Right lobe of liver (tissue), 4 donors: ENCODE data around the gene GATAD2B.

ENCODE experiments used
- POLR2A ChIP-seq: fragments of 450-650 bp; IDR thresholded peaks from one replicate; pipeline ENCODE4 v1.6.1; 2017; ENCODE audit warnings: antibody characterized with exemption, mild to moderate bottlenecking
- TF ChIP-seq, protein P1 (sequence below), 4 donors: fragments of 200-600 bp in 3 of 4; fragments of 450-650 bp in 1 of 4; IDR thresholded peaks; one replicate each; pipeline versions ENCODE4 v1.5.1 to v1.8.0; 2016 to 2022; ENCODE audit warnings: antibody characterized with exemption in 4 of 4, mild to moderate bottlenecking in 2 of 4
- donor health status: DM: no; HTN: no; CAD: no.
- donor health status: DM: no; HTN: no; CAD: no.
- donor health status: DM: no; HTN: yes; CAD: no.

DNA sequence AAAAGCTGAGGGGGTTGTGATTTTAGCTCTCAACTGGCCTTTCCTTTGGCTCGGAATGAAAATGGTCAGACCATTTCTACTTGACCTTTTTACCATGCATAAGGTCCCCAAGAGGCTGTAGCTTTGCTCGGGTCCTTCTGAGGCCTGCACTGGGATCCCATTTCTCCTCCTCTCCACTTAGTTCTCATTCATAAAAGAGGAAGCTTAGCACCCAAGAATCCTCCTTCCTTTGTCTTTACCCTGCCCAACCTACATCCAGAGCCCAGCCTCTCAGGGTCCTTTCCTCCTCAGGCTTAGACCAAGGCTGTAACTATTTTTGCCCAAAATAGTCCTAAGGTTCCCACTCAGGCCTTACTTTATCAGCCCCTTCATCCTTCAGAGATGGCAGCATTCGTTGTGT lies 153.6 kb downstream of the GATAD2B start:
- TF ChIP-seq POLR2A = no peak
- TF ChIP-seq, protein P1, sequence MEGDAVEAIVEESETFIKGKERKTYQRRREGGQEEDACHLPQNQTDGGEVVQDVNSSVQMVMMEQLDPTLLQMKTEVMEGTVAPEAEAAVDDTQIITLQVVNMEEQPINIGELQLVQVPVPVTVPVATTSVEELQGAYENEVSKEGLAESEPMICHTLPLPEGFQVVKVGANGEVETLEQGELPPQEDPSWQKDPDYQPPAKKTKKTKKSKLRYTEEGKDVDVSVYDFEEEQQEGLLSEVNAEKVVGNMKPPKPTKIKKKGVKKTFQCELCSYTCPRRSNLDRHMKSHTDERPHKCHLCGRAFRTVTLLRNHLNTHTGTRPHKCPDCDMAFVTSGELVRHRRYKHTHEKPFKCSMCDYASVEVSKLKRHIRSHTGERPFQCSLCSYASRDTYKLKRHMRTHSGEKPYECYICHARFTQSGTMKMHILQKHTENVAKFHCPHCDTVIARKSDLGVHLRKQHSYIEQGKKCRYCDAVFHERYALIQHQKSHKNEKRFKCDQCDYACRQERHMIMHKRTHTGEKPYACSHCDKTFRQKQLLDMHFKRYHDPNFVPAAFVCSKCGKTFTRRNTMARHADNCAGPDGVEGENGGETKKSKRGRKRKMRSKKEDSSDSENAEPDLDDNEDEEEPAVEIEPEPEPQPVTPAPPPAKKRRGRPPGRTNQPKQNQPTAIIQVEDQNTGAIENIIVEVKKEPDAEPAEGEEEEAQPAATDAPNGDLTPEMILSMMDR (IDR thresholded peaks at IDR 0.05) = no peak
